GM12874 (cell line): ENCODE results near the gene TFPI.

ENCODE experiments used
- CTCF ChIP-seq: IDR thresholded peaks from 2 replicates; pipeline ENCODE4 v1.5.1; 2011; ENCODE audit warnings: low read depth, mild to moderate bottlenecking, control low read depth, low read length, moderate library complexity; ENCODE audit not compliant: insufficient read depth

Gene TFPI

DNA sequence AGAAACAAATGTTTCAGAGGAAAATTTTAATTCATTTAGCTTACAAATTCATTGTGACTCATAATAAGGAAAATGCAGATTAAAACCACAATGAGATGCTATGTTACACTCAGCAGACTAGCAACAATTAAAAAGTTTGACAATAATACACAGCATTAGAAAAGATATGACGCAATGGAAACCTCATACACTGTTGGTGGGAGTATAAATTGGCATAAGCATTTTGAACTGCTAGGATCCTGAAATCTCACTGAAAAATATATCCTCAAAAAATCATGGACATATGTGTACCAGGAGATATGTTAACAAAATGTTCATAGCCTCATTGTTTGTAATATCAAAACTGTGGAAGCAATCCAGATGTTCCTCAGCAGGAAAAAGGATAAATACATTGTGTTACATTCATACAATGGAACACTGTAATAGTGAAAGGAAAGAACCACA lies 119.9 kb downstream of the TFPI start:
- no peak for TF ChIP-seq CTCF

GRCh38 chr2:187431911-187432310 lies 122.3 kb downstream of the TFPI start:
- no peak for TF ChIP-seq CTCF

GRCh38 chr2:187429989-187430388 lies 124.2 kb downstream of the TFPI start:
- no peak for TF ChIP-seq CTCF

- TF ChIP-seq CTCF, result no peak
Measured at GRCh38 chr2:187424146-187424545, 130.1 kb downstream of the TFPI start.

DNA sequence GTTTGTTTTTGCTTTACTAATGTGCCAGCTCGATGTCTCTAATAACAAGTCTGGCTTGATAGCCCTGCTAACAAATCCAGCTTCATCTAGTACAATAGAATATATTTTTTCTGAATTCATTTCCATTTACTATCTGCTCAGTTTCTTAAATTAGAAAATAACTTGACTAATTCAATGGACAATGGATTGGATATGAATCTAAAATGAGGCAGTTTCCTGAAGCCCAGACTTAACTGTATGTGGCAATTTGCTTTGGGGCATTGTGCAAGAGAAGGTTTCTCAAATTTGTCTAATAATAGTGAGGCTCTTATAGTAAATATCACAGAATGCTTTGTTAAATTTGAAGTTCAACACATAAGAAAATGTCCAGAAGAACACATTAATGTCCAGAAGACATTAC lies 132.0 kb downstream of the TFPI start:
- TF ChIP-seq CTCF, result no peak

- no peak for TF ChIP-seq CTCF
Measured at GRCh38 chr2:187421519-187421918, 132.7 kb downstream of the TFPI start.

DNA sequence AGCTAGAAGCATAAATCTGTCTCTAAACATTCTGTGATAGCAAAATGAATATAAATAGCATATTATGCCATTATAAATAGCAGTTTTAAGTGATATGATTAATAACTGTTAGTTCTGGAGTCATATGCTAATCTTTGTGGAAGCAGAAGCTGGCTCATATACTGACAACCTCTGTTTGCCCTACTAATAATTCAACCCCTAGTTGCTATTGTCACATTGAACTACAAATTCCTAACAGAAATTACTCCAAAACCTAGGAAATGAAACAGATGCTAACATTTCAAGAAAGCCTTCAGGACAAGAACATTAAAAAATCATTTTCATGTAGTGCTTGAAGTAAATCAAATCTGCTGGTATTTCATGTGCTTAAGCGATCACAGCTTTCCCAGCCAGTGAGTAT lies 134.4 kb downstream of the TFPI start:
- no peak for TF ChIP-seq CTCF

DNA sequence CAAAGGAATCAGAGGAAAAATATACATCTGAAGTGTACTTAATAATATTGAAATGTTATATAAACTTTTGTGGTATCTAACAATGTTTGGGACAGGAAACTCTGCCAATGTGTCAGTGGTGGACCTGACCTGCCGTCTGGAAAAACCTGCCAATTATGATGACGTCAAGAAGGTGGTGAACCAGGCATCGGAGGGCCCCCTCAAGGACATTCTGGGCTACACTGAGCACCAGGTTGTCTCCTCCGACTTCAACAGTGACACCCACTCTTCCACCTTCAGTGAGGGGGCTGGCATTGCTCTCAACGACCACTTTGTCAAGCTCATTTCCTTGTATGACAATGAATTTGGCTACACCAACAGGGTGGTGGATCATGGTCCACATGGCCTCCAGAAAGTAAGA lies 138.8 kb downstream of the TFPI start:
- TF ChIP-seq CTCF, result no peak
